Activated T-cell treated with anti-CD3 and anti-CD28 coated beads for 4 hours (primary cell): ENCODE data around the gene ADAMTS2.

ENCODE experiments used
- DNase-seq: peaks from one replicate; pipeline ENCODE4 v3.0.0-alpha.2; 2020

ADAMTS2 gene

GRCh38 chr5:179343021-179343718, 2.1 kb downstream of the ADAMTS2 start:
- no peak for DNase-seq

GRCh38 chr5:179342577-179342976, 2.7 kb downstream of the ADAMTS2 start:
- no peak for DNase-seq

GRCh38 chr5:179340465-179340864, 4.8 kb downstream of the ADAMTS2 start:
- no peak for DNase-seq

GRCh38 chr5:179339996-179340395, 5.3 kb downstream of the ADAMTS2 start:
- DNase-seq, result no peak

- no peak for DNase-seq
Measured at GRCh38 chr5:179339081-179339480, 6.2 kb downstream of the ADAMTS2 start.

GRCh38 chr5:179337796-179338676, 7.2 kb downstream of the ADAMTS2 start:
- no peak for DNase-seq

- no peak for DNase-seq
Measured at GRCh38 chr5:179336871-179337795, 8.1 kb downstream of the ADAMTS2 start.

GRCh38 chr5:179336126-179336870, 9.0 kb downstream of the ADAMTS2 start:
- no peak for DNase-seq

- DNase-seq, result no peak
Measured at GRCh38 chr5:179333796-179334761, 11.2 kb downstream of the ADAMTS2 start.

GRCh38 chr5:179332741-179333290, 12.4 kb downstream of the ADAMTS2 start:
- no peak for DNase-seq

- no peak for DNase-seq
Measured at GRCh38 chr5:179331591-179332375, 13.5 kb downstream of the ADAMTS2 start.

GRCh38 chr5:179330186-179330900, 14.9 kb downstream of the ADAMTS2 start:
- DNase-seq, result no peak

- no peak for DNase-seq
Measured at GRCh38 chr5:179328291-179328690, 17.0 kb downstream of the ADAMTS2 start.

GRCh38 chr5:179327021-179327735, 18.1 kb downstream of the ADAMTS2 start:
- no peak for DNase-seq

- DNase-seq, result no peak
Measured at GRCh38 chr5:179326122-179326927, 18.9 kb downstream of the ADAMTS2 start.

- DNase-seq, result no peak
Measured at GRCh38 chr5:179325296-179326031, 19.8 kb downstream of the ADAMTS2 start.

- no peak for DNase-seq
Measured at GRCh38 chr5:179324760-179325295, 20.4 kb downstream of the ADAMTS2 start.
